GM23338 (cell line): ENCODE results near the gene CEACAM4. TPM values are rescaled to one million over a fixed set of nuclear protein-coding genes. Genes with fewer than 3 reads are reported as not detected.

ENCODE experiments used
- ATAC-seq: fragments of 200-7000 bp; cut with Tn5 transposase; 3 replicates; pipeline ENCODE4 v1.9.1; 2020
- DNase-seq: peaks from one replicate; pipeline ENCODE4 v3.0.0-alpha.2; 2015; ENCODE audit warnings: low spot score
- H2AFZ ChIP-seq: fragments of 200-600 bp; sonication (generic); 2 replicates; pipeline ENCODE4 v1.8.0; 2016; ENCODE audit warnings: antibody characterized with exemption, mild to moderate bottlenecking, moderate library complexity
- H3F3A ChIP-seq: fragments of 200-600 bp; sonication (generic); replicated peaks from 2 replicates; pipeline ENCODE4 v1.8.0; 2017; ENCODE audit warnings: antibody characterized with exemption, mixed run types, low read depth
- H3K27ac ChIP-seq: fragments of 200-600 bp; sonication (generic); 2 replicates; pipeline ENCODE4 v1.6.1; 2016; ENCODE audit warnings: low read depth
- H3K27me3 ChIP-seq: fragments of 200-600 bp; sonication (generic); 2 replicates; pipeline ENCODE4 v1.8.0; 2016; ENCODE audit warnings: mild to moderate bottlenecking, mixed run types, moderate library complexity; ENCODE audit not compliant: insufficient read depth
- H3K36me3 ChIP-seq: fragments of 200-600 bp; sonication (generic); 2 replicates; pipeline ENCODE4 v1.8.0; 2016; ENCODE audit warnings: mild to moderate bottlenecking; ENCODE audit not compliant: insufficient read depth
- H3K4me1 ChIP-seq: fragments of 200-600 bp; sonication (generic); 2 replicates; pipeline ENCODE4 v1.8.0; 2016; ENCODE audit warnings: mild to moderate bottlenecking, moderate library complexity; ENCODE audit not compliant: insufficient read depth
- H3K4me2 ChIP-seq: fragments of 200-600 bp; sonication (generic); 2 replicates; pipeline ENCODE4 v1.7.1; 2017; ENCODE audit warnings: mixed run types
- H3K4me3 ChIP-seq: fragments of 200-600 bp; sonication (generic); 2 replicates; pipeline ENCODE4 v1.6.1; 2016; ENCODE audit warnings: mixed run types
- H3K79me2 ChIP-seq: fragments of 200-600 bp; sonication (generic); replicated peaks from 2 replicates; pipeline ENCODE4 v1.8.0; 2017; ENCODE audit warnings: mild to moderate bottlenecking; ENCODE audit not compliant: insufficient read depth
- H3K9me2 ChIP-seq: fragments of 200-600 bp; sonication (generic); 2 replicates; pipeline ENCODE4 v1.8.0; 2017; ENCODE audit not compliant: insufficient read depth
- H4K20me1 ChIP-seq: fragments of 200-600 bp; sonication (generic); replicated peaks from 2 replicates; pipeline ENCODE4 v1.8.0; 2017; ENCODE audit warnings: mild to moderate bottlenecking; ENCODE audit not compliant: insufficient read depth
- H3K27ac Mint-ChIP-seq: 2 replicates; pipeline ENCODE4 v1.8.0; 2020; ENCODE audit warnings: inconsistent platforms, mild to moderate bottlenecking, moderate library complexity, mixed read lengths
- H3K27me3 Mint-ChIP-seq: 3 replicates; pipeline ENCODE4 v1.8.0; 2022; ENCODE audit warnings: low read depth, mild to moderate bottlenecking, moderate library complexity, mixed read lengths, inconsistent platforms; ENCODE audit not compliant: insufficient read depth, poor library complexity
- H3K36me3 Mint-ChIP-seq: 3 replicates; pipeline ENCODE4 v1.8.0; 2021; ENCODE audit warnings: low read depth, mild to moderate bottlenecking, inconsistent platforms, moderate library complexity, mixed read lengths
- H3K4me1 Mint-ChIP-seq: 3 replicates; pipeline ENCODE4 v1.8.0; 2020; ENCODE audit warnings: mild to moderate bottlenecking, inconsistent platforms, mixed read lengths
- H3K4me3 Mint-ChIP-seq: 3 replicates; pipeline ENCODE4 v1.8.0; 2021; ENCODE audit warnings: moderate library complexity, mild to moderate bottlenecking, inconsistent platforms, mixed read lengths
- H3K9me3 Mint-ChIP-seq: 3 replicates; pipeline ENCODE4 v1.8.0; 2020; ENCODE audit warnings: moderate library complexity, mild to moderate bottlenecking, inconsistent platforms, mixed read lengths
- CREB1 ChIP-seq: fragments of 250-450 bp; sonication (Bioruptor Pico); IDR thresholded peaks from 2 replicates; pipeline ENCODE4 v1.5.0; 2020; ENCODE audit warnings: low read depth, mild to moderate bottlenecking, moderate library complexity
- CTCF ChIP-seq, 2 experiments: fragments of 200-600 bp in 1 of 2; sonication (generic) in 1 of 2; conservative IDR thresholded peaks; 2 replicates each; pipeline versions ENCODE4 v1.5.1 to v1.6.1; 2016 to 2017; ENCODE audit warnings: antibody characterized with exemption in 2 of 2, low read depth in 2 of 2, mild to moderate bottlenecking in 2 of 2, moderate library complexity in 1 of 2
- ETS1 ChIP-seq: IDR thresholded peaks from 2 replicates; pipeline ENCODE4 v1.6.1; 2016; ENCODE audit warnings: antibody characterized with exemption
- EZH2 ChIP-seq: fragments of 200-600 bp; sonication (generic); IDR thresholded peaks from one replicate; pipeline ENCODE4 v1.8.0; 2017; ENCODE audit warnings: antibody characterized with exemption, mild to moderate bottlenecking, low read depth; ENCODE audit not compliant: unreplicated experiment
- EZH2phosphoT487 ChIP-seq: fragments of 200-600 bp; sonication (generic); IDR thresholded peaks from one replicate; pipeline ENCODE4 v1.8.1; 2018; ENCODE audit warnings: antibody characterized with exemption; ENCODE audit not compliant: unreplicated experiment
- JUNB ChIP-seq: IDR thresholded peaks from one replicate; pipeline ENCODE4 v1.6.1; 2016; ENCODE audit warnings: antibody characterized with exemption; ENCODE audit not compliant: unreplicated experiment
- NANOG ChIP-seq: IDR thresholded peaks from 2 replicates; pipeline ENCODE4 v1.6.1; 2016; ENCODE audit warnings: antibody characterized with exemption, borderline replicate concordance
- POLR2AphosphoS5 ChIP-seq: IDR thresholded peaks from 2 replicates; pipeline ENCODE4 v1.6.1; 2016; ENCODE audit warnings: antibody characterized with exemption, low read depth
- REST ChIP-seq: IDR thresholded peaks from one replicate; pipeline ENCODE4 v1.6.1; 2018; ENCODE audit warnings: antibody characterized with exemption; ENCODE audit not compliant: unreplicated experiment
- STAT1 ChIP-seq: IDR thresholded peaks from one replicate; pipeline ENCODE4 v1.6.1; 2016; ENCODE audit warnings: antibody characterized with exemption; ENCODE audit not compliant: unreplicated experiment
- ZNF114 ChIP-seq: fragments of 250-450 bp; sonication (Bioruptor Pico); IDR thresholded peaks from 2 replicates; pipeline ENCODE4 v1.5.0; 2020; ENCODE audit warnings: mild to moderate bottlenecking, moderate library complexity
- ZNF331 ChIP-seq: fragments of 250-450 bp; sonication (Bioruptor Pico); IDR thresholded peaks from 2 replicates; pipeline ENCODE4 v1.5.0; 2020; ENCODE audit warnings: low read depth, mild to moderate bottlenecking, moderate library complexity
- ZNF462 ChIP-seq: fragments of 250-450 bp; sonication (Bioruptor Pico); IDR thresholded peaks from 2 replicates; pipeline ENCODE4 v1.5.0; 2020; ENCODE audit warnings: mild to moderate bottlenecking, moderate library complexity
- polyA plus RNA-seq: library from polyadenylated mRNA; unstranded; fragments of >200 nt; fragmentation: Nextera tagmentation; extraction: Ambion mirVana; gene quantifications from 2 replicates; pipeline ENCODE4 v1.2.1, GENCODE V29; 2016
- total RNA-seq: library from RNA; depleted of rRNA; stranded (reverse); fragments of >200 nt; shearing (Covaris generic); gene quantifications from 2 replicates; pipeline ENCODE4 v1.2.3, GENCODE V29; 2014

Gene CEACAM4
- total and polyA plus RNA-seq, 2 experiments from 2014 or later: not detected

GRCh38 chr19:41620171-41620570, 6.7 kb downstream of the CEACAM4 start (continued):
- no peak for TF ChIP-seq ZNF462 (CRISPR knock-in tag)
- TF ChIP-seq CTCF (conservative IDR thresholded peaks at IDR 0.05; ENCODE audit: low read depth in 2 of 2): no peak
- TF ChIP-seq POLR2AphosphoS5: no peak
- TF ChIP-seq EZH2: no peak
- no peak for TF ChIP-seq CREB1 (CRISPR knock-in tag)
- TF ChIP-seq STAT1: no peak
- TF ChIP-seq JUNB: no peak
- no peak for TF ChIP-seq EZH2phosphoT487

- Histone ChIP-seq H3K4me2 (no peak overlapping the region), H4K20me1 (no peaks in the 10 kb centered on the region), H2AFZ (no peak overlapping the region), H3K4me1 (no peaks in the 10 kb centered on the region), H3K9me2 (no peaks in the 10 kb centered on the region), H3F3A (no peaks in the 10 kb centered on the region), H3K27ac (no peak overlapping the region), H3K27me3 (no peaks in the 10 kb centered on the region), H3K4me3 (no peak overlapping the region), H3K36me3 (no peaks in the 10 kb centered on the region), H3K79me2 (no peaks in the 10 kb centered on the region)
- Mint-ChIP-seq H3K4me3 (no peak overlapping the region), H3K27ac (no peak overlapping the region), H3K9me3 (no peaks in the 10 kb centered on the region), H3K36me3 (no peaks in the 10 kb centered on the region), H3K27me3 (peaks cover 15% of the 10 kb centered on the region), H3K4me1 (no peaks in the 10 kb centered on the region; the same call in 2 of the 3 replicates)
- DNase-seq: no peak
- no peak for ATAC-seq
- TF ChIP-seq ZNF114 (CRISPR knock-in tag): no peak
- no peak for TF ChIP-seq STAT1
- no peak for TF ChIP-seq ZNF331 (CRISPR knock-in tag)
- no peak for TF ChIP-seq NANOG
- no peak for TF ChIP-seq REST
- no peak for TF ChIP-seq POLR2AphosphoS5
- no peak for TF ChIP-seq EZH2
- TF ChIP-seq JUNB: no peak
- TF ChIP-seq CREB1 (CRISPR knock-in tag): no peak
- TF ChIP-seq EZH2phosphoT487: no peak
- no peak for TF ChIP-seq ETS1
These were observed 7.8 kb downstream of the CEACAM4 start for GRCh38 chr19:41619018-41619556.
